KMS-11 (cell line): ENCODE data around the gene XPR1.

Experiments
- H2AFZ ChIP-seq: fragments of 200-600 bp; sonication (generic); 2 replicates; pipeline ENCODE4 v1.6.1; 2016; ENCODE audit warnings: antibody characterized with exemption, mixed run types, low read depth
- H3K27ac ChIP-seq: fragments of 200-600 bp; sonication (generic); 2 replicates; pipeline ENCODE4 v1.6.1; 2016; ENCODE audit warnings: mild to moderate bottlenecking, mixed run types
- H3K27me3 ChIP-seq: fragments of 200-600 bp; sonication (generic); 2 replicates; pipeline ENCODE4 v1.6.1; 2017; ENCODE audit warnings: mild to moderate bottlenecking, low read depth, mixed run types, moderate library complexity; ENCODE audit not compliant: insufficient read depth
- H3K36me3 ChIP-seq: fragments of 200-600 bp; sonication (generic); 2 replicates; pipeline ENCODE4 v1.6.1; 2017; ENCODE audit warnings: mild to moderate bottlenecking, mixed run types; ENCODE audit not compliant: insufficient read depth
- H3K4me1 ChIP-seq: fragments of 200-600 bp; sonication (generic); 2 replicates; pipeline ENCODE4 v1.6.1; 2016; ENCODE audit warnings: mild to moderate bottlenecking, low read depth, mixed run types; ENCODE audit not compliant: poor library complexity, severe bottlenecking
- H3K4me2 ChIP-seq: fragments of 200-600 bp; sonication (generic); 2 replicates; pipeline ENCODE4 v1.7.0; 2016; ENCODE audit warnings: mild to moderate bottlenecking, mixed run types
- H3K4me3 ChIP-seq: fragments of 200-600 bp; sonication (generic); IDR thresholded peaks from 2 replicates; pipeline ENCODE4 v1.6.1; 2017; ENCODE audit warnings: low read depth, low read length, mixed read lengths; ENCODE audit not compliant: insufficient read depth
- H3K79me2 ChIP-seq: fragments of 200-600 bp; sonication (generic); 2 replicates; pipeline ENCODE4 v1.6.1; 2016; ENCODE audit warnings: low read depth, mixed run types; ENCODE audit not compliant: insufficient read depth
- H3K9ac ChIP-seq: fragments of 200-600 bp; sonication (generic); 2 replicates; pipeline ENCODE4 v1.6.1; 2016; ENCODE audit warnings: mild to moderate bottlenecking, mixed run types
- H4K20me1 ChIP-seq: fragments of 200-600 bp; sonication (generic); 2 replicates; pipeline ENCODE4 v1.6.1; 2016; ENCODE audit warnings: mild to moderate bottlenecking, mixed run types; ENCODE audit not compliant: insufficient read depth
- CTCF ChIP-seq: fragments of 200-600 bp; sonication (generic); conservative IDR thresholded peaks from 2 replicates; pipeline ENCODE4 v1.6.1; 2017; ENCODE audit warnings: low read depth, mild to moderate bottlenecking, antibody characterized with exemption, low read length, moderate library complexity, mixed read lengths

XPR1 gene

GRCh38 chr1:180609643-180610555, 21.9 kb upstream of the XPR1 start:
- no peak overlapping the region for H3K4me3 ChIP-seq
- no peak overlapping the region for H3K27ac ChIP-seq
- no peak overlapping the region for H3K9ac ChIP-seq
- no peak overlapping the region for H2AFZ ChIP-seq
- H3K4me2 ChIP-seq: no peak overlapping the region
- no peak for TF ChIP-seq CTCF
- no peaks in the 10 kb centered on the region for H4K20me1 ChIP-seq
- H3K36me3 ChIP-seq: no peaks in the 10 kb centered on the region
- no peaks in the 10 kb centered on the region for H3K27me3 ChIP-seq
- H3K4me1 ChIP-seq: no peaks in the 10 kb centered on the region
- no peaks in the 10 kb centered on the region for H3K79me2 ChIP-seq

GRCh38 chr1:180610556-180611015, 21.2 kb upstream of the XPR1 start:
- no peaks in the 10 kb centered on the region for H3K79me2 ChIP-seq
- no peaks in the 10 kb centered on the region for H4K20me1 ChIP-seq
- no peak overlapping the region for H3K27ac ChIP-seq
- H3K4me3 ChIP-seq: no peak overlapping the region
- no peaks in the 10 kb centered on the region for H3K36me3 ChIP-seq
- H3K4me1 ChIP-seq: no peaks in the 10 kb centered on the region
- H3K9ac ChIP-seq: no peak overlapping the region
- H3K4me2 ChIP-seq: no peak overlapping the region
- no peak for TF ChIP-seq CTCF
- no peak overlapping the region for H2AFZ ChIP-seq
- no peaks in the 10 kb centered on the region for H3K27me3 ChIP-seq

DNA sequence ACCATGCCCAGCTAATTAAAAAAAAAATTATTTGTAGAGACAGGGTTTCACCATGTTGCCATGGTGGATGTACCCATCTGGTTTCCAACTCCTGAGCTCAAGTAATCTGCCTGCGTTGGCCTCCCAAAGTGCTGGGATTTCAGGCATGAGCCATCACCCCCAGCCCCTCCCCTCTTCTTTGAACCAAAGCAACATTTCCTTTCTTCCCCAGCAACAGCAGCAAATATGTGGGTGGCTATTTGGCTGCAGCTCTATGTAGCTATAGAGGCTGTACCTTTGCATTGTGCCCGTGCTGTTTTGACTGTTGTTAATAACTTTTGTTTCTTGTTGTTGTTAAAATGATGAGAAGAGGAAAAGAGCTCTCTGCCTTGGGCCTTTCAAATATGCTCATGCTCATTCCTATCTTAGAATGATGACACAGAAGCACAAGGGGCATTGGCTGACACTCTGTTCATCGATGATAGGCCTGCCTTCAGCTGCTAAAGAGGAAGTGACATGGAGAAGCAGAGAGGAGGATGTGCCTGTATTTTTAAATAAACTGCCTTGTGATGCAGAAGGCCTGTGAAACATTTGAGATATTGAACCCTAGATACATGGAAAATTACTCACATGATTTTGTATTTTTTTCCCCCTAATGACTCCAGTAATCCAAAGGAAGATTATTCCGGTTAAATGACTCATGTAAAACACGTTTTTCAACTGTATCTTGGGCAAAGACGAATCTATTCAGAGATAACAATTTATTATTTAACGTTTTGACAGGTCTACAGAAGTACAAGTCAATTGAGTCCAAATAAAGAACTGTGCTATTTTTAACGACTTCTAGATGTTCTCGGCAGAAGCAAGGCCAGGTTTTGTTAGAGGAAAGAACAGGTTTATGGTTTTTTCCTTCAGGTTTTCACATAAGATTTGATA, 20.5 kb upstream of the XPR1 start:
- no peak overlapping the region for H2AFZ ChIP-seq
- TF ChIP-seq CTCF: no peak
- no peak overlapping the region for H3K4me3 ChIP-seq

DNA sequence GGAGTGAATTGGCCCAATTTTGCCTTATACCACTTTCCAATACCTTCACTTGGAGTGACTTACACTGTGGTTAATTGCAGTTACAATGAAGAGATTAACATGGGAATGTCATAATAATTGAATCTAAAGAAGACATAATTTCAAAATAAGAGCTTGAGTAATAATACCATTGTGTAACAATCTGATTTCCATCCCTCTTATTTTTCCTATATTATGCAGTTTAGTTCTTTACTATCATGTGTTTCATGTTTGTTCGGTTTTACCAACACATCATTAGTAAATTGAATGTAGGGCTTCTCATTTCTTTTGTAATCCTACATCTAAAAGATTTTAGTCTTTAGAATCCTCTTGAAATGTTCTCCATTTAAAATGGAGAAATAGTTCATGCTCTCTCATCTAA, 19.2 kb upstream of the XPR1 start:
- Histone ChIP-seq H3K9ac (no peak overlapping the region), H4K20me1 (no peaks in the 10 kb centered on the region), H3K4me2 (no peak overlapping the region), H3K4me1 (no peaks in the 10 kb centered on the region), H3K36me3 (no peaks in the 10 kb centered on the region), H3K27me3 (no peaks in the 10 kb centered on the region), H3K79me2 (no peaks in the 10 kb centered on the region), H2AFZ (no peak overlapping the region), H3K4me3 (no peak overlapping the region), H3K27ac (no peak overlapping the region)
- no peak for TF ChIP-seq CTCF

More for the DNA sequence above, 20.5 kb upstream of the XPR1 start:
- H3K4me1 ChIP-seq: no peaks in the 10 kb centered on the region
- no peaks in the 10 kb centered on the region for H3K27me3 ChIP-seq
- no peaks in the 10 kb centered on the region for H4K20me1 ChIP-seq
- H3K9ac ChIP-seq: no peak overlapping the region
- no peaks in the 10 kb centered on the region for H3K36me3 ChIP-seq
- no peak overlapping the region for H3K4me2 ChIP-seq
- no peak overlapping the region for H3K27ac ChIP-seq
- no peaks in the 10 kb centered on the region for H3K79me2 ChIP-seq
